ENCODE results near the gene HOXC11.

Gene HOXC11

DNA sequence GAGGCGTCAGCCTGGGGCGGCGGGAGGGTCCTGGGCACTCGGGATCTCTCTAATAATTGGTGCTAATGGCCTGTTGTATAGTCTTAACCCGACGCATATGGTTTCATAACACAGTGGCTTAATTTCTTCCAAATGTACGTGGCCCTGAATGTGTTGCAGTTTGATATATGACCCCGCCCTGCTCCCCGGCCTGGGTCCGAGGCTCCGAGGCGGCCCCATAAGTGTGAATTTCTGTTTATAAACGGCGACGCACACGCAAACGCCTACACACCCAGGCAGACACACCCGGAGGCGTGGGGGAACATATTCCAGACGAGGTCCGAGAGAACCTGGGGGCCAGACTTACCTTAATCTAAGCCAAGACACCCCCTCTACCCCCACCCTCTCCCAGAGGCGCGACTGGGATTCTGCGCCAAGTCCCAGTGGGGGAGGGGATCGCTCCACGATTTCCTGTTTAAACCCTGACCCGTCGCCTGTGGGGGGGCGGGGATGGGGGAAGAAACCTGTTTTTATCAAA is 45.6 kb downstream of the HOXC11 start:
- DNase-seq: peak in 1 of 2 donors; percentile 84
- Histone ChIP-seq H3K9me3 (no peaks in the 10 kb centered on the region), H3K27ac (peak overlapping the region; percentile 98), H3K27me3 (no peaks in the 10 kb centered on the region), H3K4me1 (peaks cover 0 to 78% (median 44%) of the 10 kb centered on the region in 4 donors), H3K36me3 (no peaks in the 10 kb centered on the region), H3K4me3 (peak overlapping the region; percentile 69 to 71)
- TF ChIP-seq, protein P1, sequence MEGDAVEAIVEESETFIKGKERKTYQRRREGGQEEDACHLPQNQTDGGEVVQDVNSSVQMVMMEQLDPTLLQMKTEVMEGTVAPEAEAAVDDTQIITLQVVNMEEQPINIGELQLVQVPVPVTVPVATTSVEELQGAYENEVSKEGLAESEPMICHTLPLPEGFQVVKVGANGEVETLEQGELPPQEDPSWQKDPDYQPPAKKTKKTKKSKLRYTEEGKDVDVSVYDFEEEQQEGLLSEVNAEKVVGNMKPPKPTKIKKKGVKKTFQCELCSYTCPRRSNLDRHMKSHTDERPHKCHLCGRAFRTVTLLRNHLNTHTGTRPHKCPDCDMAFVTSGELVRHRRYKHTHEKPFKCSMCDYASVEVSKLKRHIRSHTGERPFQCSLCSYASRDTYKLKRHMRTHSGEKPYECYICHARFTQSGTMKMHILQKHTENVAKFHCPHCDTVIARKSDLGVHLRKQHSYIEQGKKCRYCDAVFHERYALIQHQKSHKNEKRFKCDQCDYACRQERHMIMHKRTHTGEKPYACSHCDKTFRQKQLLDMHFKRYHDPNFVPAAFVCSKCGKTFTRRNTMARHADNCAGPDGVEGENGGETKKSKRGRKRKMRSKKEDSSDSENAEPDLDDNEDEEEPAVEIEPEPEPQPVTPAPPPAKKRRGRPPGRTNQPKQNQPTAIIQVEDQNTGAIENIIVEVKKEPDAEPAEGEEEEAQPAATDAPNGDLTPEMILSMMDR (IDR thresholded peaks at IDR 0.05): no peak
- intact Hi-C loops (cut with DNase I; ENCODE audit: low total_unique reads): no loop called here

DNA sequence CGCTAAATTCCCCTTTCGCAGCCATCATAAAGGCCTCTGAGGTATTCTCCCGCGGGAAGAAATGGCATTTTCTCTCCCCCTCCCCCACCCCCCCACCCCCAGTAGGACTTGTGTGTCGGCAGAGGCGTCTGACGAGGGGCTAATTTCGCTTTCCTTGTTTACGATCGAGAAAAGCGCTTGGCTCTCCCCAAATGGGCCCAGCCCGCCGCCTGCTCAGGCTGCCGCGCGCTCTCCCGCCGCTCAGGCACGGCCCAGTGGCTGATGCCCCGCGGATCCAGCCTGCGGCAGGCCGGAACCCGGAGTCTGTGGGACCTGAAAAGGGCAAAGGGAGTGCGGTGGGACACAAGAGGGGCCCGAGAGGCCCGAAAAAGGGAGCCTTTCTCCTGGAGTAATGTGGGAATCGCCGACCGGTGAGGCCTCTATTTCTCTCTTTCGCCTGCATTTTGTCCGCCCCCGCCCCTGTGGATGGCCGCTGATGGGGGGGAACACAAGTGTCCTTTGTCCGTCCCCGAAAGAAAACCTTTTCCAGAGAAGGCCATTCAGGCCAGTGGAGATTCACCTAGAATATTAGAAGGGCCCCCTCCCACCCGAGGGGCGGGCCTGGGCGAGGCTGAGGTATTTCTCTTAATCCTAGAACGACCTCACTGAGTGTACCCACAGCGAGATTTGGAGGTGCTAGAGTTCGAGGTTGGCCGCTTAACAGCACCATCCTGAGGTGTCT is 46.3 kb downstream of the HOXC11 start:
- H3K27ac ChIP-seq: peak overlapping the region; percentile 98
- TF ChIP-seq, protein P1 (IDR thresholded peaks at IDR 0.05): no peak
- no peaks in the 10 kb centered on the region for H3K27me3 ChIP-seq
- intact Hi-C loops (cut with DNase I; ENCODE audit: low total_unique reads): no loop called here
- H3K4me3 ChIP-seq: peak overlapping the region; percentile 69 to 71
- DNase-seq: no peak
- H3K36me3 ChIP-seq: no peaks in the 10 kb centered on the region
- peaks cover 0 to 78% (median 44%) of the 10 kb centered on the region in 4 donors for H3K4me1 ChIP-seq
- no peaks in the 10 kb centered on the region for H3K9me3 ChIP-seq

DNA sequence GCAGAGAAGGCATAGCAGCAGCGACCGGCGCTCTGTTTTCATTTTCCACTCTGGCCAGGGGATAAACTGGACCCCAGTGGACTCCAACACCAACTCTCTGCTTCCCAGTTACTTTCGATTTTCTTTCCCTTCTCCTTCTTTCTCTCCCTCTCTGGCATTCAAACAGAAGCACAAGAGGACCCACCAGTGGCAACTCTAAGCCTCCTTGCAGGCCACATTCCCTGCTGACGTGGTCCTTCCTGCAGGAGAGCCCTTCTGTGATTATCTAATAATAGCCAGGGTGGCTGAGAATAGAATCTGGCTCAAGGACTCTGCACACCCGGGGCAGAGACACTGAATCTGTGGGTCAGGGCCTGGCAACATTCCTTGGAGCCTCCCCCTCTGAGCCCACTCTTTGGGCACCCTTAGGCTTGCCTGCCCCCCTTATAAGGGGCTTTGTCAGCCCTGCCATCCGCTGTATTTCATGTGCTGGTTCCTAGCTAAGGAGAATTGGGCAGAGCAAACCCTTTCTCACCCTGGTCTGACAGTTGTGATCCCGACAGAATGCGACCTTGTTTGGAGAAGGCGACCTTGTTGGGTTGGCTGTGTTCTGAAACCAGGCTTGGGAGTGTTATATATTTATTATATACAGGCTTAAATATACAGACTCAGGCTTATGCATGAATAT is 47.1 kb downstream of the HOXC11 start:
- Histone ChIP-seq H3K27me3 (no peaks in the 10 kb centered on the region), H3K27ac (peak overlapping the region; percentile 98), H3K4me3 (peak overlapping the region; percentile 69 to 71), H3K36me3 (no peaks in the 10 kb centered on the region), H3K9me3 (no peaks in the 10 kb centered on the region), H3K4me1 (peaks cover 0 to 78% (median 46%) of the 10 kb centered on the region in 4 donors)
- intact Hi-C loops (cut with DNase I; ENCODE audit: low total_unique reads): no loop called here
- peak in 1 of 2 donors; percentile 83 for DNase-seq
- TF ChIP-seq, protein P1 (IDR thresholded peaks at IDR 0.05): peak in 1 of 2 experiments; percentile 5

DNA sequence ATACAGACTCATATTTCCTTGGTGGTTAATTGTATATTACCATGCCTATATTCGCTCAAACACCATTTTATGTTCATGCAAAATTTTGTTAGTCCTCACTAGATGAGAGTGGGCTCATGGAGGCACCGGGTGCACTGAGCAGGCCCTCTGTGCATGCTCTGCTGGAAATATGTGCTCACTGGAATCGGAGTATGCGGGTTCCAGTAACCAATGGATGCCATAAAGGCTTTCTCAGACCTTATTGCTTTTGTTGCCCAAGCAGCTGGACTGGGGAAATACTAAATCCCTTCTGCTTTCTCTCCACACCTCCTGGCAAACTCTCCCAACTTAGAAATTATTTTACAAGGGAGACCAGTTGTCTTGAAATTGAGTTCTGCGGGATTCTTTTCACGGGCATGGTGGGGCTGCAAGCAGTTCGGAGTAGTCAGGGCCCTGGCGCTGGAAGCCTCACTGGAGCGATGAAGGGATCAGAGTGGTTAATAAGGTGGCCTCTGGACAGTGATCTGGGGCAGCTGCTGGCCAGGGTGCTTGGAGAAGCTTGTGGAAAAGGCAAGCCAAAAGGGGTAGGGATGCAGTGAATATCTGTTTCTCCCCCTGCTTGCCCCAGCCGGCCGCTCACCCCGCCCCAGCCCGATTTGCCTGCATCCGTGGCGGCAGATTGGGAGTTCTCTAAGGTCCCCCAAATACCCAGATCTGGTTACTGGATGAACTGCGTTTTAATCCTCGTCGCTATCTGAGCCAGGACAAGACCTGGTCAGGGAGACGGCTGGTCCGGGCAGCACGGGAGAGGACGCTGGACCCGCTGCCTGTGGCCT is 47.9 kb downstream of the HOXC11 start:
- Histone ChIP-seq H3K27me3 (no peaks in the 10 kb centered on the region), H3K9me3 (no peaks in the 10 kb centered on the region), H3K27ac (peak overlapping the region; percentile 98), H3K4me1 (peaks cover 0 to 78% (median 48%) of the 10 kb centered on the region in 4 donors), H3K36me3 (no peaks in the 10 kb centered on the region), H3K4me3 (peak overlapping the region; percentile 69 to 71)
- DNase-seq: no peak
- intact Hi-C loops (cut with DNase I; ENCODE audit: low total_unique reads): no loop called here
- TF ChIP-seq, protein P1 (IDR thresholded peaks at IDR 0.05): no peak

DNA sequence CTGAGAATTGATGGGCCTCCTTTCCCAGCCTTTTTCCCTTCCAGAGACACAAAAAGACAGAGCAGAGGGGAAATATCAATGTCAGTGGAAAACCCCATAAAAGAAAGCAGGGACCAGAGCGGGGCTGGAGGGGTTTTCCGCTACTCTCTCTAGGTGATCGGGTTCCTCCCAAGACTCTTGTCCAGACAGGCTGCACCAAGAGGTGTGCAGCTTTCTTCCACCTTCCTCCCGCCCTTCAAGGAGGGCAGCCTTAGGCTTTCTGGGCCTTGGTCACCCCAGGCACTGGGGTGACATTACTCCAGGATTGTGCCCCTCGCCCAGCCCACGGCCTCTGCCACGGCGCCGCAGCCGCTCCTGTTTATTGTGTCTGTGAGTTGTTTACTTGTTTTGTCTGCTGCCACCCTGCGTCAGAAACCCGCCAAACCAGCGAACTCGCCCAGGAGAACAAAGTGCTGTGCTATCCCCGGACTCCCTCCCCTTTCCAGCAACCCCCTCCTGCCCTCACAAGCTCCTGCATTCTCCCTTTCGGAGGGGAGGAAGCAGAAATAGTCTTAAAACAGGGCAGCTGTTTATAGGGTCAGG is 48.6 kb downstream of the HOXC11 start:
- H3K4me3 ChIP-seq: peak overlapping the region; percentile 69 to 71
- no peaks in the 10 kb centered on the region for H3K36me3 ChIP-seq
- H3K27ac ChIP-seq: peak overlapping the region; percentile 98
- H3K4me1 ChIP-seq: peaks cover 0 to 79% (median 54%) of the 10 kb centered on the region in 4 donors
- DNase-seq: no peak
- TF ChIP-seq, protein P1 (IDR thresholded peaks at IDR 0.05): no peak
- no peaks in the 10 kb centered on the region for H3K9me3 ChIP-seq
- intact Hi-C loops (cut with DNase I; ENCODE audit: low total_unique reads): no loop called here
- H3K27me3 ChIP-seq: no peaks in the 10 kb centered on the region

Measured in tibial artery (tissue), 4 donors.